GM12873 (cell line): ENCODE measurements around the gene PLD1.

Source experiments
- TF ChIP-seq, protein P1 (sequence below): IDR thresholded peaks from 2 replicates; pipeline ENCODE4 v1.5.1; 2012; ENCODE audit warnings: low read depth, mild to moderate bottlenecking, moderate library complexity, low read length, control low read depth; ENCODE audit not compliant: insufficient read depth; ENCODE audit errors: missing control alignments

PLD1 gene

GRCh38 chr3:171694888-171695287, 115.4 kb downstream of the PLD1 start:
- TF ChIP-seq, protein P1, sequence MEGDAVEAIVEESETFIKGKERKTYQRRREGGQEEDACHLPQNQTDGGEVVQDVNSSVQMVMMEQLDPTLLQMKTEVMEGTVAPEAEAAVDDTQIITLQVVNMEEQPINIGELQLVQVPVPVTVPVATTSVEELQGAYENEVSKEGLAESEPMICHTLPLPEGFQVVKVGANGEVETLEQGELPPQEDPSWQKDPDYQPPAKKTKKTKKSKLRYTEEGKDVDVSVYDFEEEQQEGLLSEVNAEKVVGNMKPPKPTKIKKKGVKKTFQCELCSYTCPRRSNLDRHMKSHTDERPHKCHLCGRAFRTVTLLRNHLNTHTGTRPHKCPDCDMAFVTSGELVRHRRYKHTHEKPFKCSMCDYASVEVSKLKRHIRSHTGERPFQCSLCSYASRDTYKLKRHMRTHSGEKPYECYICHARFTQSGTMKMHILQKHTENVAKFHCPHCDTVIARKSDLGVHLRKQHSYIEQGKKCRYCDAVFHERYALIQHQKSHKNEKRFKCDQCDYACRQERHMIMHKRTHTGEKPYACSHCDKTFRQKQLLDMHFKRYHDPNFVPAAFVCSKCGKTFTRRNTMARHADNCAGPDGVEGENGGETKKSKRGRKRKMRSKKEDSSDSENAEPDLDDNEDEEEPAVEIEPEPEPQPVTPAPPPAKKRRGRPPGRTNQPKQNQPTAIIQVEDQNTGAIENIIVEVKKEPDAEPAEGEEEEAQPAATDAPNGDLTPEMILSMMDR, result no peak

DNA sequence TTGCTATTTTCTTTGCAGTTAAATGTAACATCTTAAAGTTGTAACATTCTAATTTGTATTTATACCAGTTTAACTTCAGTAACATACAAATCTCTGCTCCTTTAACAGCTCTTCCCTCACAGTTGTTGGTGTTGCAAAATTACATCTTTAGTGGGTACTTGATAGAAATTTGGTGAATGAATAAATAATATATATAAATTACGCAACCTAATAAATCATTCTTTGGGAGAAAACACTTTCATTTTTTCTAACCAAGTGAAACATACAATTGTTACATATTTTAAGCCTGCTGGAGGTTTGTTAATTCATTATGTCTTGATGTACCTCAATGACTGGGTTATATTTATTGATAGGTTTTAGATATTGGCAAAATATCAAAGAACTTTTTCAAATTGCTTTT, 118.8 kb downstream of the PLD1 start:
- TF ChIP-seq, protein P1, result no peak

DNA sequence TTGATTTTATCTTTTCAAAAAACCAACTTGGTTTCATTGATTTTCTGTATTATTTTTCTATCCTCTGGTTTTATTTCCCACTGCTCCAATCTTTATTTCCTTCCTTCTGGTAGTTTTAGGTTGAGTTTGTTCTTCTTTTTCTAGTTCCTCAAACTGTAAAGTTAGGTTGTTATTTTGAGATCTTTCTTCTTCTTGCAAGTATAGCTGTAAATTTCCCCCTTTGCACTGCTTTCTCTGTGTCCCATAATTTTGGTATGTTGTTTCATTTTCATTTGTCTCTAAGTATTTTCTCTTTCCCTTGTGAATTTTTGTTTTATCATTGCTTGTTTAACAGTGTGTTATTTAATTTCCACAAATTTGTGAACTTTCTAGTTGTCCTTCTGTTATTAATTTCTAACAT, 120.0 kb downstream of the PLD1 start:
- TF ChIP-seq, protein P1, result no peak

- TF ChIP-seq, protein P1, result no peak
These were observed 121.7 kb downstream of the PLD1 start for GRCh38 chr3:171688593-171688992.

DNA sequence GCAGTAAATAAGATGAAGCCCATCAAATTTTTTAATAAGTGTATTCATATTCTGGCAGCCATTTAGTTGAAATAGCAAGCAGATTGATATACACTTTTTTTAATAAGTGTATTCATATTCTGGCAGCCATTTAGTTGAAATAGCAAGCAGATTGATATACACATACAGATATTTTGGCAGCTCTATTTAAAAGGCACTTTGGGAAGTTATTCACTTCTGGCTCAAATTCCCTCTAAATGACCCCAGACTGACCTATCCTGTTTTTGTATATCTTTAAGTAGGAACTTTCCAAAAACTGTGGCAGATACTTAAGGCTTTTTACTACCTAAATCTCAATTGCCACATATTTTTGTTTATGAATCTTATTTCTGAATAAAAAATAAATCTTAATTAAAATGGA, 122.3 kb downstream of the PLD1 start:
- TF ChIP-seq, protein P1, result no peak

GRCh38 chr3:171687581-171687980, 122.7 kb downstream of the PLD1 start:
- TF ChIP-seq, protein P1, result no peak

GRCh38 chr3:171687064-171687463, 123.2 kb downstream of the PLD1 start:
- TF ChIP-seq, protein P1, result no peak
